Activated T-helper 1 cell treated with anti-CD3 and anti-CD28 coated beads, Interleukin-12 subunit alpha, Interleukin-12 subunit beta, Interleukin-2, Interleukin-4 antibody, amounts not matched to agents 30 ng/mL and 10 ng/mL and 1 ng/mL, durations not matched to agents 14 hours and 24 hours and 36 hours (primary cell): Measurements from ENCODE around the gene KIF22. TPM values are rescaled to one million over a fixed set of nuclear protein-coding genes. Genes with fewer than 3 reads are reported as not detected.
"Not testable (repeated sequence)": the region's sequence is repeated elsewhere in the genome, so short reads cannot be mapped to it uniquely, and the experiment has no call there.

Source experiments
- DNase-seq: peaks from one replicate; pipeline ENCODE4 v3.0.0; 2021; ENCODE audit warnings: low spot score
- H3K27ac Mint-ChIP-seq: one replicate; pipeline ENCODE4 v1.8.0; 2021; ENCODE audit warnings: mild to moderate bottlenecking, mixed read lengths
- H3K27me3 Mint-ChIP-seq: one replicate; pipeline ENCODE4 v1.8.0; 2022; ENCODE audit warnings: mild to moderate bottlenecking, moderate library complexity, mixed read lengths; ENCODE audit not compliant: insufficient read depth
- H3K36me3 Mint-ChIP-seq: one replicate; pipeline ENCODE4 v1.8.0; 2021; ENCODE audit warnings: low read depth, mixed read lengths
- H3K4me1 Mint-ChIP-seq: one replicate; pipeline ENCODE4 v1.8.0; 2021; ENCODE audit warnings: low read depth, mixed read lengths
- H3K4me3 Mint-ChIP-seq: one replicate; pipeline ENCODE4 v1.8.0; 2021; ENCODE audit warnings: mild to moderate bottlenecking, moderate library complexity, mixed read lengths
- H3K9me3 Mint-ChIP-seq: one replicate; pipeline ENCODE4 v1.8.0; 2021; ENCODE audit warnings: mixed read lengths
- intact Hi-C: fragments of 100-400 bp; cut with micrococcal nuclease; formaldehyde crosslinking; loops from one replicate; pipeline ENCODE4 v1.15.1; 2024
- total RNA-seq: library from RNA; stranded (reverse); gene quantifications from 2 replicates; pipeline ENCODE4 v1.2.3, GENCODE V29; 2022

KIF22 gene
- total RNA-seq, 1 donor from 2014 or later, result 140 TPM

GRCh38 chr16:29830774-29831173 is 40.2 kb downstream of the KIF22 start:
- no peak for DNase-seq
- peaks cover 34% of the 10 kb centered on the region for H3K36me3 Mint-ChIP-seq
- H3K27ac Mint-ChIP-seq, result no peak overlapping the region
- intact Hi-C loops, result no loop called here
- no peak overlapping the region for H3K4me3 Mint-ChIP-seq
- H3K9me3 Mint-ChIP-seq, result no peaks in the 10 kb centered on the region
- no peaks in the 10 kb centered on the region for H3K27me3 Mint-ChIP-seq
- H3K4me1 Mint-ChIP-seq, result peaks cover 27% of the 10 kb centered on the region

GRCh38 chr16:29831490-29831889 is 40.9 kb downstream of the KIF22 start:
- intact Hi-C loops, result no loop called here
- no peak overlapping the region for H3K27ac Mint-ChIP-seq
- DNase-seq, result no peak
- H3K27me3 Mint-ChIP-seq, result no peaks in the 10 kb centered on the region
- no peaks in the 10 kb centered on the region for H3K9me3 Mint-ChIP-seq
- peaks cover 20% of the 10 kb centered on the region for H3K4me1 Mint-ChIP-seq
- H3K4me3 Mint-ChIP-seq, result no peak overlapping the region
- H3K36me3 Mint-ChIP-seq, result peaks cover 37% of the 10 kb centered on the region

DNA sequence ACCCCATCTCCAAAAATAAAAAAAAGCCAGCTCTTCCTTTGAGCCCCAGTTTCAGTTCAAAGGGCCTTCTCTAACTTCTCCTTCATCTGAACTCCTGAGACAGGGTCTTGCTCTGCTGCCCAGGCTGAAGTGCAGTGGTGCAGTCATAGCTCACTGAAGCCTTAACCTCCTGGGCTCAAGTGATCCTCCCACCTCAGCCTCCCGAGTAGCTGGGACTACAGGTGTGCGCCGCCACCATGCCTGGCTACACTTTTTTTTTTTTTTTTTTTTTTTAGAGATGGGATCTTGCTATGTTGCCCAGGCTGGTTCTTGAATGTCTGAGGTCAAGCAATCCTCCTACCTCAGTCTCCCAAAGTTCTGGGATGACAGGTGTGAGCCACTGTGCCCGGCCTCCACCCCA is 42.7 kb downstream of the KIF22 start:
- H3K27ac Mint-ChIP-seq, H3K9me3 Mint-ChIP-seq, intact Hi-C loops, H3K27me3 Mint-ChIP-seq, H3K4me1 Mint-ChIP-seq, DNase-seq, H3K4me3 Mint-ChIP-seq: not testable (repeated sequence)
- peaks cover 39% of the 10 kb centered on the region for H3K36me3 Mint-ChIP-seq

DNA sequence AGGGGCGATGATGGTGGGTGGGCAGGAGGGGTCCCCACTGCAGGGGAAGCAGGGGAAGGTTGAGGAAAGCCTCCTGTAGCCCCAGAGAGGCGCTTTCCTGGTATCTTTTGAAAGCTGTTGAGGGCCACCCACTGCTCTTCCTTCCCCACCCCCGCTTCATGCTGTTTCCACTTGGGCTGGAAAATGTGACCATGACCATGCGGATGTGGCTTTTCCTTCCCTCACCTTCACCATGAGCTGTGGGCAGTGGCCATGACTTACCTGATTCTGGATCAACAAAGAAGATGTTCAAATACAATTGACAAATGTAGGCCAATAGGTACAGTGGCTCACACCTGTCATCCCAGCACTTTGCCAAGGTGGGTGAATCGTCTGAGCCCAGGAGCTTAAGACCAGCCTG is 43.5 kb downstream of the KIF22 start:
- Mint-ChIP-seq H3K9me3 (no peaks in the 10 kb centered on the region), H3K36me3 (peaks cover 39% of the 10 kb centered on the region), H3K4me3 (no peak overlapping the region), H3K27ac (peak overlapping the region; percentile 83), H3K27me3 (no peaks in the 10 kb centered on the region), H3K4me1 (peaks cover 8% of the 10 kb centered on the region)
- no peak for DNase-seq
- intact Hi-C loops, result no loop called here

DNA sequence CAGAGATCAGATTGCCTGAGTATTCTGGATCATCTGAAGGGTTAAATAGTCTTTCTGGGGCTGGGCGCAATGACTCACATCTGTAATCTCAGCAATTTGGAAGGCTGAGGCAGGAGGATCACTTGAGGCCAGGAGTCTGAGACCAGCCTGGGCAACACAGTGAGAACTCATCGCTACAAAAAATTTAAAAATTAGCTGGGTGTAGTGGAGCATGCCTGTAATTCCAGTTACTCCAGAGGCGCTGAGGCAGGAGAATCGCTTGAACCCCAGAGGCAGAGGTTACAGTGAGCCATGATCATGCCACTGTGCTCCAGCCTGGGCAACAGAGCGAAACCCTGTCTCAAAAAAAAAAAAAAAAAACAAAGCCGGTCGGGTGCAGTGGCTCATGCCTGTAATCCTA is 45.4 kb downstream of the KIF22 start:
- Mint-ChIP-seq H3K36me3 (peaks cover 47% of the 10 kb centered on the region), H3K4me1 (peaks cover 8% of the 10 kb centered on the region), H3K27me3 (no peaks in the 10 kb centered on the region), H3K9me3 (no peaks in the 10 kb centered on the region), H3K4me3 (no peak overlapping the region), H3K27ac (no peak overlapping the region)
- no peak for DNase-seq
- intact Hi-C loops, result no loop called here

DNA sequence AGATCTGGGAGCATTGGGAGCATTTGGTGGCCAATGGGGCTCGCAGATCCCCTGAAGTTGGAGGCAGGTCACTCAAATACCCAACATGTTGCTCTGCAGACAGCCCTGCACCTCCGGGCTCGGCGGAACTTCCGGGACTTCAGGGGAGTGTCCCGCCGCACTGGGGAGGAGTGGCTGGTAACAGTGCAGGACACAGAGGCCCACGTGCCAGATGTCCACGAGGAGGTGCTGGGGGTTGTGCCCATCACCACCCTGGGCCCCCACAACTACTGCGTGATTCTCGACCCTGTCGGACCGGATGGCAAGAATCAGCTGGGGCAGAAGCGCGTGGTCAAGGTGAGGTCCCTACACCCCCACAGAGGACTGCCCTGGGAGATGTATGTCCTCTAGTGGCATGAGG is 46.1 kb downstream of the KIF22 start:
- peaks cover 8% of the 10 kb centered on the region for H3K4me1 Mint-ChIP-seq
- H3K27ac Mint-ChIP-seq, result no peak overlapping the region
- no peak overlapping the region for H3K4me3 Mint-ChIP-seq
- H3K36me3 Mint-ChIP-seq, result peaks cover 43% of the 10 kb centered on the region
- no peaks in the 10 kb centered on the region for H3K27me3 Mint-ChIP-seq
- no peak for DNase-seq
- H3K9me3 Mint-ChIP-seq, result no peaks in the 10 kb centered on the region
- intact Hi-C loops, result no loop called here

- peaks cover 8% of the 10 kb centered on the region for H3K4me1 Mint-ChIP-seq
- H3K27me3 Mint-ChIP-seq, result no peaks in the 10 kb centered on the region
- no peak overlapping the region for H3K27ac Mint-ChIP-seq
- H3K4me3 Mint-ChIP-seq, result no peak overlapping the region
- H3K9me3 Mint-ChIP-seq, result no peaks in the 10 kb centered on the region
- peaks cover 37% of the 10 kb centered on the region for H3K36me3 Mint-ChIP-seq
- no peak for DNase-seq
- intact Hi-C loops, result no loop called here
Measured at GRCh38 chr16:29837841-29838240, 47.3 kb downstream of the KIF22 start.

- H3K9me3 Mint-ChIP-seq, result no peaks in the 10 kb centered on the region
- DNase-seq, result no peak
- H3K27ac Mint-ChIP-seq, result peak overlapping the region; percentile 26
- H3K36me3 Mint-ChIP-seq, result peaks cover 33% of the 10 kb centered on the region
- intact Hi-C loops, result no loop called here
- H3K27me3 Mint-ChIP-seq, result no peaks in the 10 kb centered on the region
- H3K4me3 Mint-ChIP-seq, result no peak overlapping the region
- no peaks in the 10 kb centered on the region for H3K4me1 Mint-ChIP-seq
Measured at GRCh38 chr16:29839822-29840221, 49.3 kb downstream of the KIF22 start.

- Mint-ChIP-seq H3K27me3 (no peaks in the 10 kb centered on the region), H3K4me3 (no peak overlapping the region), H3K36me3 (peaks cover 35% of the 10 kb centered on the region), H3K27ac (no peak overlapping the region), H3K4me1 (no peaks in the 10 kb centered on the region), H3K9me3 (no peaks in the 10 kb centered on the region)
- DNase-seq, result no peak
- intact Hi-C loops, result no loop called here
Measured at GRCh38 chr16:29840240-29840639, 49.7 kb downstream of the KIF22 start.

GRCh38 chr16:29841631-29842030 is 51.1 kb downstream of the KIF22 start:
- DNase-seq, result no peak
- H3K36me3 Mint-ChIP-seq, result peaks cover 33% of the 10 kb centered on the region
- no peak overlapping the region for H3K4me3 Mint-ChIP-seq
- H3K9me3 Mint-ChIP-seq, result no peaks in the 10 kb centered on the region
- no peaks in the 10 kb centered on the region for H3K27me3 Mint-ChIP-seq
- H3K4me1 Mint-ChIP-seq, result no peaks in the 10 kb centered on the region
- intact Hi-C loops, result no loop called here
- H3K27ac Mint-ChIP-seq, result no peak overlapping the region

GRCh38 chr16:29842732-29843346 is 52.3 kb downstream of the KIF22 start:
- no peaks in the 10 kb centered on the region for H3K27me3 Mint-ChIP-seq
- no peaks in the 10 kb centered on the region for H3K9me3 Mint-ChIP-seq
- peaks cover 29% of the 10 kb centered on the region for H3K36me3 Mint-ChIP-seq
- no peak overlapping the region for H3K4me3 Mint-ChIP-seq
- no peaks in the 10 kb centered on the region for H3K4me1 Mint-ChIP-seq
- no peak overlapping the region for H3K27ac Mint-ChIP-seq
- intact Hi-C loops, result no loop called here
- DNase-seq, result no peak

DNA sequence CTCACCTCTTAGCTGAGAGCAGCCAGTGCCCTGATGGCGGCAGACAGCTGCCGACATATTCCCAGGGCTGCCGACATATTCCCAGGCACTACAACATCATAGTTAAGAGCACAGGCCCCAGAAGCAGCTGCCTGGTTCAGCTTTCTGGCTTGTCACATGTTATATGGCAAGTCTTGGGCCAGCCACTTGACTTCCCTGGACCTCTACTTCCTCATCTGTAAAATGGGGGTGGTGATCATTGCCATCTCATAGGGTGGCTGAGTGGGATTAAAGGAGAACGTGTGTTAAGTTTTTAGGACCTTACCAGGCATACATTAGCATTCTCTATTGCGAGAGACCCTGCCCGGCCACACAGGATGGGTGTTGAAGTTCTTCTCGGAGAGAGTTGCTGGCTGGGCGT is 53.4 kb downstream of the KIF22 start:
- H3K36me3 Mint-ChIP-seq, result peaks cover 33% of the 10 kb centered on the region
- intact Hi-C loops, result no loop called here
- peaks cover 5% of the 10 kb centered on the region for H3K4me1 Mint-ChIP-seq
- no peak overlapping the region for H3K4me3 Mint-ChIP-seq
- DNase-seq, result no peak
- no peaks in the 10 kb centered on the region for H3K9me3 Mint-ChIP-seq
- H3K27me3 Mint-ChIP-seq, result no peaks in the 10 kb centered on the region
- peak overlapping the region; percentile 56 for H3K27ac Mint-ChIP-seq

DNA sequence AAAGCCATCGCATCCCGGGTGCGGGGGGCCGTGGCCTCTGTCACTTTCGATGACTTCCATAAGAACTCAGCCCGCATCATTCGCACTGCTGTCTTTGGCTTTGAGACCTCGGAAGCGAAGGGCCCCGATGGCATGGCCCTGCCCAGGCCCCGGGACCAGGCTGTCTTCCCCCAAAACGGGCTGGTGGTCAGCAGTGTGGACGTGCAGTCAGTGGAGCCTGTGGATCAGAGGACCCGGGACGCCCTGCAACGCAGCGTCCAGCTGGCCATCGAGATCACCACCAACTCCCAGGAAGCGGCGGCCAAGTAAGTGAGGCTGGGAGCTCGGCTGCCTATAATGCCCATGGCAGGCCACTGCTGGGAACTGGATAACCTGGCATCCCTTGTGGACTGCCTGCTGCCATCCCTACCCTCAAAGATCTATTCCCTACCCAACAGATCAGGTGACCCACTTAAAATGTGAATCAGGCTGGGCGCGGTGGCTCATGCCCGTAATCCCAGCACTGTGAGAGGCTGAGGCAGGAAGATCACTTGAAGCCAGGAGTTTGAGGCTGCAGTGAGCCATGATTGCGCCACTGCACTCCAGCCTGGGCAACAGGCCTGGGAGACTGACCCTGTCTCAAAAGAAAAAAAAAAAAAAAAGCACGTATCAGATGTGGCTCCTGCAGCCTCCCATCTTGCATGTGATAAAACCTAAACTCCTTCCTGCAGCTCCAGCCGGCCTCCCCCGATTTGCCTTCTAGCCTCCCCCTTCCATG is 54.2 kb downstream of the KIF22 start:
- Mint-ChIP-seq H3K27ac (no peak overlapping the region), H3K36me3 (peaks cover 34% of the 10 kb centered on the region), H3K4me3 (no peak overlapping the region), H3K4me1 (peaks cover 5% of the 10 kb centered on the region), H3K9me3 (no peaks in the 10 kb centered on the region), H3K27me3 (no peaks in the 10 kb centered on the region)
- intact Hi-C loops, result no loop called here
- DNase-seq, result no peak
